Myocyte (in vitro differentiated cells): ENCODE results near the gene DOK5. TPM values are rescaled to one million over a fixed set of nuclear protein-coding genes. Genes with fewer than 3 reads are reported as not detected.

Experiments used
- DNase-seq: peaks from one replicate; pipeline ENCODE4 v3.0.0-alpha.2; 2012; ENCODE audit warnings: low read depth
- total RNA-seq: library from RNA; depleted of rRNA; stranded (reverse); fragments of >200 nt; gene quantifications from 2 replicates; pipeline ENCODE4 v1.2.3, GENCODE V29; 2014

Gene DOK5
- total RNA-seq, 1 donor from 2014 or later = 0.96 TPM

GRCh38 chr20:54691327-54691726, 215.9 kb downstream of the DOK5 start:
- DNase-seq = no peak

GRCh38 chr20:54692168-54692887, 216.9 kb downstream of the DOK5 start:
- no peak for DNase-seq

GRCh38 chr20:54694516-54694915, 219.1 kb downstream of the DOK5 start:
- DNase-seq = no peak

- DNase-seq = no peak
Observed at GRCh38 chr20:54698373-54698772, 223.0 kb downstream of the DOK5 start.
